Right atrium auricular region (tissue), 2 donors: ENCODE data around the gene SUN5. TPM values are rescaled to one million over a fixed set of nuclear protein-coding genes. Genes with fewer than 3 reads are reported as not detected.

Source experiments
- DNase-seq: peaks from one replicate; pipeline ENCODE4 v3.0.0-alpha.2; 2019; ENCODE audit warnings: low spot score
- H3K27ac ChIP-seq, 2 donors: fragments of 200-600 bp; sonication (generic); 1 replicate in 1 of 2; 2 replicates in 1 of 2; pipeline ENCODE4 v1.5.1; 2016 to 2019
- H3K27me3 ChIP-seq, 2 donors: fragments of 200-600 bp; sonication (generic); one replicate each; pipeline versions ENCODE4 v1.5.1 to v1.6.0; 2017 to 2019
- H3K36me3 ChIP-seq: fragments of 200-600 bp; sonication (generic); one replicate; pipeline ENCODE4 v1.5.1; 2016
- H3K4me1 ChIP-seq, 2 donors: fragments of 200-600 bp; sonication (generic); one replicate each; pipeline versions ENCODE4 v1.5.1 to v1.6.0; 2017 to 2019
- H3K4me3 ChIP-seq, 2 donors: fragments of 200-600 bp; sonication (generic); 1 replicate in 1 of 2; 2 replicates in 1 of 2; pipeline ENCODE4 v1.5.1; 2017 to 2019; ENCODE audit warnings: mild to moderate bottlenecking in 1 of 2, moderate library complexity in 1 of 2
- H3K9me3 ChIP-seq, 2 donors: fragments of 200-600 bp; sonication (generic); one replicate each; pipeline ENCODE4 v1.5.1; 2019
- total RNA-seq, 2 donors: library from RNA; depleted of rRNA; stranded (reverse); fragments of >200 nt; gene quantifications; one replicate each; pipeline ENCODE4 v1.1.0, GENCODE V29; 2016
- TF ChIP-seq, protein P1 (sequence below), 2 donors: fragments of 200-600 bp; sonication (generic); IDR thresholded peaks; one replicate each; pipeline ENCODE4 v1.5.1; 2019; ENCODE audit warnings: antibody characterized with exemption in 2 of 2

SUN5 gene
- total RNA-seq, 2 donors from 2014 or later = not detected

- TF ChIP-seq, protein P1, sequence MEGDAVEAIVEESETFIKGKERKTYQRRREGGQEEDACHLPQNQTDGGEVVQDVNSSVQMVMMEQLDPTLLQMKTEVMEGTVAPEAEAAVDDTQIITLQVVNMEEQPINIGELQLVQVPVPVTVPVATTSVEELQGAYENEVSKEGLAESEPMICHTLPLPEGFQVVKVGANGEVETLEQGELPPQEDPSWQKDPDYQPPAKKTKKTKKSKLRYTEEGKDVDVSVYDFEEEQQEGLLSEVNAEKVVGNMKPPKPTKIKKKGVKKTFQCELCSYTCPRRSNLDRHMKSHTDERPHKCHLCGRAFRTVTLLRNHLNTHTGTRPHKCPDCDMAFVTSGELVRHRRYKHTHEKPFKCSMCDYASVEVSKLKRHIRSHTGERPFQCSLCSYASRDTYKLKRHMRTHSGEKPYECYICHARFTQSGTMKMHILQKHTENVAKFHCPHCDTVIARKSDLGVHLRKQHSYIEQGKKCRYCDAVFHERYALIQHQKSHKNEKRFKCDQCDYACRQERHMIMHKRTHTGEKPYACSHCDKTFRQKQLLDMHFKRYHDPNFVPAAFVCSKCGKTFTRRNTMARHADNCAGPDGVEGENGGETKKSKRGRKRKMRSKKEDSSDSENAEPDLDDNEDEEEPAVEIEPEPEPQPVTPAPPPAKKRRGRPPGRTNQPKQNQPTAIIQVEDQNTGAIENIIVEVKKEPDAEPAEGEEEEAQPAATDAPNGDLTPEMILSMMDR (IDR thresholded peaks at IDR 0.05) = no peak
- Histone ChIP-seq H3K36me3 (no peaks in the 10 kb centered on the region), H3K27me3 (no peaks in the 10 kb centered on the region), H3K4me3 (no peak overlapping the region), H3K9me3 (no peaks in the 10 kb centered on the region), H3K4me1 (peaks cover 0 to 12% of the 10 kb centered on the region in 2 donors), H3K27ac (no peak overlapping the region)
- DNase-seq = no peak
These were observed 20.0 kb downstream of the SUN5 start for GRCh38 chr20:32984196-32984595.

DNA sequence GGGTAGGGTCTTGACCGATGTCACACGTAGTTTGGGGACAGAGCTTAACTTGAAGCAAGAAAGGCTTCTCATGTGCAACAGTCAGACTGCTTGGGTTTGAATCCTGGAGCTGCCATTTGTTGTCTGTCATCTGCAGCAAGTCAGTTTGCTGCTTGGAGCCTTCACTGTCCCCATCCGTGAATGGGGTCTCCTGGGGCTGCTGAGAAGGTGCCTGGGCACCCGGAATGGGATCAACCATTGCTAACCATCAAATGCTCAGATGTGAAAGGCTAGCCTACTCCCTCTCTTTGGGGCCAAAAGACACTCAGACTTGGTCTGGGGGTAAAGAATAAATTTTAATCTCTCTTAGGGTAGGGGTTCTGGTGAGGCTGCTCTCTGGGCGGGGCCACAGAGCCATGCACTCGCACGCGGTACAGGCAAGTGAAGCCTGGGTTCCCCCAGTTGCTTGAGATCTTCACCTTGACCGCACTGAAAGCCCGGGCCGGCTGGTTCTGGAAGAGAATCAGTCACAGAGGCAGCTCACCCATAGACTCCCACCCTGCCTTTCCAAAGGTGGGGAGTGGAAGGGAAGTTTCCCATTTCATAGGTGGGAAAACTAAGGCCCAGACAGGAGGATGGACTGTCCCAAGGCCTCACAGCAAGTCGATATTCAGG lies 20.6 kb downstream of the SUN5 start:
- no peak for DNase-seq
- H3K27ac ChIP-seq = peak overlapping the region in 1 of 2 donors; percentile 48
- no peak overlapping the region for H3K4me3 ChIP-seq
- no peaks in the 10 kb centered on the region for H3K27me3 ChIP-seq
- no peaks in the 10 kb centered on the region for H3K36me3 ChIP-seq
- TF ChIP-seq, protein P1 (IDR thresholded peaks at IDR 0.05) = no peak
- H3K9me3 ChIP-seq = no peaks in the 10 kb centered on the region
- H3K4me1 ChIP-seq = peaks cover 0 to 12% of the 10 kb centered on the region in 2 donors

GRCh38 chr20:32982617-32983458 lies 21.4 kb downstream of the SUN5 start:
- no peaks in the 10 kb centered on the region for H3K9me3 ChIP-seq
- H3K27me3 ChIP-seq = no peaks in the 10 kb centered on the region
- peak overlapping the region; percentile 48 to 56 for H3K27ac ChIP-seq
- peaks cover 0 to 12% of the 10 kb centered on the region in 2 donors for H3K4me1 ChIP-seq
- DNase-seq = no peak
- no peak overlapping the region for H3K4me3 ChIP-seq
- TF ChIP-seq, protein P1 (IDR thresholded peaks at IDR 0.05) = no peak
- H3K36me3 ChIP-seq = no peaks in the 10 kb centered on the region

DNA sequence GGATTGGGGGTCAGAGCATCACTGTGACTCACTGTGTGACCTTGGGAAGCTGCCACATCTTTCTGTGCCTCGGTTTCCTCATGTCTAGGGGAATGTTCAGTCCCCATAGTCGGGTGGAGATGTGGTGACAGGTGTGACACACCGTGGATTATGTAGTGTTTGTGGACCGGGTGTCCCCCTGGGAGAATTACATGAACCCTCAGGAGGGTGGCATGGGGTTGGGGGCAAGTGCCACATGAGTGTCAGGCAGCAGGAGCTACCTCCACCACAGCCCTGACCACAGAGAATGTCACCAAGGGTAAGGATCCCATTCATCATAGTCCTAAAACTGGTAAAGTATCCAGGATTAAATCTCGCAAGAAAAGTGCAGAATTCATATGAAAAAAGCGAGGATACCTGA lies 23.2 kb downstream of the SUN5 start:
- TF ChIP-seq, protein P1 (IDR thresholded peaks at IDR 0.05) = no peak
- no peak overlapping the region for H3K27ac ChIP-seq
- no peaks in the 10 kb centered on the region for H3K27me3 ChIP-seq
- no peaks in the 10 kb centered on the region for H3K9me3 ChIP-seq
- no peaks in the 10 kb centered on the region for H3K36me3 ChIP-seq
- no peak overlapping the region for H3K4me3 ChIP-seq
- peaks cover 0 to 12% of the 10 kb centered on the region in 2 donors for H3K4me1 ChIP-seq
- no peak for DNase-seq

GRCh38 chr20:32980131-32980941 lies 23.9 kb downstream of the SUN5 start:
- TF ChIP-seq, protein P1 (IDR thresholded peaks at IDR 0.05) = no peak
- peaks cover 0 to 12% of the 10 kb centered on the region in 2 donors for H3K4me1 ChIP-seq
- H3K27ac ChIP-seq = no peak overlapping the region
- H3K4me3 ChIP-seq = no peak overlapping the region
- H3K36me3 ChIP-seq = no peaks in the 10 kb centered on the region
- H3K9me3 ChIP-seq = no peaks in the 10 kb centered on the region
- DNase-seq = no peak
- H3K27me3 ChIP-seq = no peaks in the 10 kb centered on the region
